ENCODE measurements around the gene TPSAB1.

TPSAB1 gene

DNA sequence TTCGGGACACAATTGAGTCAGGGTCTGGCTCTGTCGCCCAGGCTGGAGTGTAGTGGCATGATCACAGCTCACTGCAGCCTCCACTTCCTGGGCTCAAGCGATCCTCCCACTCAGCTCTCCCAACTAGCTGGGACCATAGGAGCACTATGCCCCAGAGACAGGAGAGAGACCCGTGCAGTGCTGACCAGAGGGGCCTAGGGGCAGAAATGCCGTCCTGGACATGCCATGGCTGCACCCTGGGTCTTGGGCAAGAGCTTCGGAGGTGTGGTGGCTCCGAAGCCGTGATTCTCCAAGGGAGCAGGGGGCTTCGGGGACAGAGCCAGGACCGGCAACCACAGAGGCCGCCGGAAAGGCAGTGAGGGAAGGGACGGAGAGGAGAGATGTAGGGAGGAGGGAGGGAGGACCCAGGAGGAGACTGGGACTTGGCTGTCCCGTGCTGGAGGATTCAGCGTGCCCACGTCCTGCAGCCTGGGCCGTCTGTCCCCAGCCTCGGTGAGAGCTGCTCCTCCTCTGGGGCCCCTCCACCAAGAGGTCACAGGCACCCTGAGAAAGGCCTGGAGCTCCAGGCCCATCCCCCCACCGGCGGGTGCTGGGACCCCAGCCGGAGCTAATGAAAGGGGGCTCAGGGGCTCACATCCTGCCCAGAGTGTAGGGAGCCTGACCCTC, 37.2 kb downstream of the TPSAB1 start:
- TF ChIP-seq, protein P1, sequence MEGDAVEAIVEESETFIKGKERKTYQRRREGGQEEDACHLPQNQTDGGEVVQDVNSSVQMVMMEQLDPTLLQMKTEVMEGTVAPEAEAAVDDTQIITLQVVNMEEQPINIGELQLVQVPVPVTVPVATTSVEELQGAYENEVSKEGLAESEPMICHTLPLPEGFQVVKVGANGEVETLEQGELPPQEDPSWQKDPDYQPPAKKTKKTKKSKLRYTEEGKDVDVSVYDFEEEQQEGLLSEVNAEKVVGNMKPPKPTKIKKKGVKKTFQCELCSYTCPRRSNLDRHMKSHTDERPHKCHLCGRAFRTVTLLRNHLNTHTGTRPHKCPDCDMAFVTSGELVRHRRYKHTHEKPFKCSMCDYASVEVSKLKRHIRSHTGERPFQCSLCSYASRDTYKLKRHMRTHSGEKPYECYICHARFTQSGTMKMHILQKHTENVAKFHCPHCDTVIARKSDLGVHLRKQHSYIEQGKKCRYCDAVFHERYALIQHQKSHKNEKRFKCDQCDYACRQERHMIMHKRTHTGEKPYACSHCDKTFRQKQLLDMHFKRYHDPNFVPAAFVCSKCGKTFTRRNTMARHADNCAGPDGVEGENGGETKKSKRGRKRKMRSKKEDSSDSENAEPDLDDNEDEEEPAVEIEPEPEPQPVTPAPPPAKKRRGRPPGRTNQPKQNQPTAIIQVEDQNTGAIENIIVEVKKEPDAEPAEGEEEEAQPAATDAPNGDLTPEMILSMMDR (IDR thresholded peaks at IDR 0.05; ENCODE audit: low read depth, low read length, missing control alignments): no peak
- no peak overlapping the region for H3K4me3 ChIP-seq (ENCODE audit: low read depth, low read length)
- DNase-seq (ENCODE audit: low read depth): no peak

DNA sequence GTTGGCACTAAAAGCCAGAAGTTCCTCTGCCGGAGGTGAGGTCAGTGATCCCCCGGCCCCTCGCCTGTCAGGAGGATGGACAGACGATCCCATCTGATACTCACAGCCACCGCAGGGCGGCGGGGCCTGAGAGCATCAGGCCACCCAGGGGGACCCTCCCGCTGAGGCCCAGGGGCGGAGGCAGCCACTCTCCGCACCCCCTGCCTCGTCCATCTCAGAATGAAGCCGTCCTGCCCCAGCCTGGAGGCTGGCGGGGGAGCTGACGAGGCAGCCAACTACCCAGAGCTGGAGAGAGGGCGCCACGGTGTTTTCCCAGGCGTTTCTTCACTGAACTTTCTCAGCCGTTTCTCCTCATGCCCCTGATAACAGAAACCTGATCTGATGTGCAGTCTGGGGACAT, 38.0 kb downstream of the TPSAB1 start:
- DNase-seq (ENCODE audit: low read depth): no peak
- TF ChIP-seq, protein P1 (IDR thresholded peaks at IDR 0.05; ENCODE audit: low read depth, low read length, missing control alignments): no peak
- H3K4me3 ChIP-seq (ENCODE audit: low read depth, low read length): no peak overlapping the region

DNA sequence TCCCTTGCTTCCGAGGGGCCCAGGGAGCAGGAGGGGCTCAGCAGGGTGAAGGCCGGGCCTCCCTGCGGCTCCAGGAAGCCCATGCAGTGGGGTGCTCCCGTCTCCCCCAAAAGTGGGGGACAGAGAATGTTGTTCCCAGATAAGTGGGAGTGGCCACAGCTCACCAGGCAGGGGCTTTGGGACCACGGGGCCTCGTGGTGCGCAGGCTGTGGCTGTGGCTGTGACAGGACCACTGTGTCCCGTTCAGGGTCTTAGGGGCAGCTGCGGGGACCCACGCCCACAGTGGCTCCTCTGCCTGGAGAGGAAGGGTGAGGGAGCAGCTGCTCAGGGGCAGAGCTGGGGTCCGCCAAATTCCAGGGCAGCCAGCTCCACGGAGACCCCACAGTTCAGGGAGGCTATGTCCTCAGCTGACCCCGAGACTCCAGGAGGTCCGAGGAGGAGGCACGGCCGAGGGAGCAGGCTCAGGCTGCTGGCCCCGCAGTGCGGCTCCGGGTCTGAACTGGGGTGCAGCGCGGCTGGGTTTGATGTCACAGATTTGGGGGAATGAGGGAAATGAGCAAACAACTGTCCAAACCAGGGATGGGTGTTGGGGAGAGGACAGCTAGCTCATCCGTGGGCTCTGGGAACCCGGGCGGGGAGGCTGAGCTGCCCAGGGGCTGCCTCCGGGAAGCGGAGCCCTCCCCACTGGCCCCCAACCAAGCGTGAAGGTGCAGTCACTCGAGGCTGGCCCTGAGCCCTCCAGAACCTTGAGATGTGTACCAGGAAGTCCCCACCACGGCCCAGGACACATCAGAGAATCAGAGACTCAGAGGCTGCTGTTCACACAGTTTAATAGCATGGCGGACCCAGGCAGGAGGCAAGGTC, 38.8 kb downstream of the TPSAB1 start:
- DNase-seq (ENCODE audit: low read depth): no peak
- H3K4me3 ChIP-seq (ENCODE audit: low read depth, low read length): no peak overlapping the region
- TF ChIP-seq, protein P1 (IDR thresholded peaks at IDR 0.05; ENCODE audit: low read depth, low read length, missing control alignments): no peak

DNA sequence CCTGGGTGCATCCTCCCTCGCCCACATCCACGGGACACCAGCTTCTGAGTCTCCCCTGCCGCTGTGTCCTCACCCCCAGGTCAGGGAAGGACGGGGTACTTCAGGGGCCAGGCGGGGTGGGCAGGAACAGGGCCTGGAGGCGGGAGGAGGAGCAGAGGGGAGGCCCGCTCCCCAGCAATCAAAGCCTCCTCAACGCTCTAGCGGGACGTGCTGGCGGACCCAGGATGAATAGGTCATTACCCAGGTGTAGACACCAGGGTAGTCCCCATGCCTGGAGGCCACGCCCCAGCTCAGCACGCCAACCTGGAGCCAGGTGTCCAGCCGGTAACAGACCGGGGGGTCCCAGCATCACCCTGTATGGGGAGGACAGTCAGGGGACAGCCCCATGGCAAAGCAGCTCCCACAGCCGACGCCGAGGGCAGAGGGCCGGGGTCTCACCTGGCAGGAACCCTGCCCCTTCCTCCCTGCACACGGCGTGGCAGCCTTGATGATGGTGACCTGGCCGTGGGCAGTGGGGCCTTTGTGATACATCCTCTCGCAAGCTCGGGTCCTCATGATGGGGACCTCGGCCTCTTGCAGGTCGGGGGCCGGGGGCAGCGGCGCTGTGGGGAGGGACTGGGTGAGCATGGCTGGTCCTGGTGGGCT, 39.6 kb downstream of the TPSAB1 start:
- H3K4me3 ChIP-seq (ENCODE audit: low read depth, low read length): no peak overlapping the region
- TF ChIP-seq, protein P1 (IDR thresholded peaks at IDR 0.05; ENCODE audit: low read depth, low read length, missing control alignments): no peak
- no peak for DNase-seq (ENCODE audit: low read depth)

DNA sequence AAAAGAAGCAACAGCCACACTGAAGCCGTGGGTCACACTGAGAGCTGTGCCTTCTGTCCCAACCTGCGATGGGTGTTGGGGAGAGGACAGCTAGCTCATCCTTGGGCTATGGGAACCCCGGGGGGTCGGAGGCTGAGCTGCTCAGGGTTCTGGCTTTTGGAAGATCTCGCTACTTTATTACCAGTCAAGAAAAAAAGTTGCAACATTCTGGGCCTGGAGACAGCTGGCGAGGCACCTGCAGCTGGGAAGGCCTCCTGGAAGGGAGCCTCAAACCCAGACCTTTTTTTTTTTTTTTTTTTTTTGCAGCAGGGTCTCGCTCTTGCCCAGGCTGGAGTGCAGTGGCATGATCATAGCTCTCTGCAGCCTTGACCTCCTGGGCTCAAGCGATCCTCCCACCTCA, 40.3 kb downstream of the TPSAB1 start:
- no peak for DNase-seq (ENCODE audit: low read depth)
- H3K4me3 ChIP-seq (ENCODE audit: low read depth, low read length): no peak overlapping the region
- TF ChIP-seq, protein P1 (IDR thresholded peaks at IDR 0.05; ENCODE audit: low read depth, low read length, missing control alignments): no peak

DNA sequence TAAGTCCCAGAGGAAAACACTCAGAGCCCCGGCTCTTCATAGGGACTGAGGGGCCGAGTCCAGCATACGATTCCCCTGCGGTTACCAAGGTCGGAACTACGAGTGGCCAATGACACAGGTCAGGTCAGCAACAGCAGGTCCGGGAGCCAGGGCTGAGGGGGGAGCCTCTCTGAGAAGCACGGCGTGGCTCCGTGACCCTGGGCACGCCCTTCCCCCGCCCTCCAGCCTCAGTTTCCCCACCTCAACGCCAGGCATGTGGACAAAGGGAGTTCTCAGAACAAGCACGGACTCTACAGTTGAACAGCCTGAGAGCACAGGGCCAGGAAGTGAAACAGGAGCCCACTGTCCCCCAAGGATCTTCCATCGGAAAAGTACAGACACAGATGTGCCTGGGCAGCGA, 41.0 kb downstream of the TPSAB1 start:
- TF ChIP-seq, protein P1 (IDR thresholded peaks at IDR 0.05; ENCODE audit: low read depth, low read length, missing control alignments): no peak

More for the DNA sequence above, 41.0 kb downstream of the TPSAB1 start:
- H3K4me3 ChIP-seq (ENCODE audit: low read depth, low read length): no peak overlapping the region
- DNase-seq (ENCODE audit: low read depth): no peak

Data from GM12864 (cell line).